B cell (primary cell): ENCODE results near the gene FRMPD2.

Experiments
- CTCF ChIP-seq: fragments of 200-600 bp; IDR thresholded peaks from one replicate; pipeline ENCODE4 v1.8.0; 2022; ENCODE audit warnings: antibody characterized with exemption, mild to moderate bottlenecking
- EZH2 ChIP-seq: IDR thresholded peaks from 2 replicates; pipeline ENCODE4 v1.6.1; 2012; ENCODE audit warnings: borderline replicate concordance, low read depth, mild to moderate bottlenecking, moderate library complexity, low read length; ENCODE audit not compliant: insufficient read depth, poor library complexity, severe bottlenecking

GRCh38 chr10:48239618-48240017 lies 34.9 kb downstream of the FRMPD2 start:
- no peak for TF ChIP-seq CTCF
- TF ChIP-seq EZH2: no peak
